Neutrophil (primary cell): Measurements from ENCODE around the gene SCO2.
A peak's percentile ranks its signal among the peaks of the same experiment; 100 is the strongest.

Source experiments
- H3K27ac ChIP-seq: fragments of 200-600 bp; sonication (generic); 2 replicates; pipeline ENCODE4 v1.5.1; 2016; ENCODE audit warnings: mild to moderate bottlenecking, moderate library complexity
- H3K27me3 ChIP-seq: fragments of 200-600 bp; sonication (generic); 2 replicates; pipeline ENCODE4 v1.6.0; 2016; ENCODE audit warnings: mild to moderate bottlenecking
- H3K36me3 ChIP-seq: fragments of 200-600 bp; sonication (generic); 2 replicates; pipeline ENCODE4 v1.5.1; 2017
- H3K4me1 ChIP-seq, 2 experiments: fragments of 200-600 bp in 1 of 2; sonication (generic) in 1 of 2; 1 replicate in 1 of 2; 2 replicates in 1 of 2; pipeline versions ENCODE4 v1.5.1 to v1.6.1; 2013 to 2016; ENCODE audit warnings: low read depth in 1 of 2, low read length in 1 of 2, mild to moderate bottlenecking in 1 of 2, moderate library complexity in 1 of 2; ENCODE audit not compliant: control insufficient read depth in 1 of 2, insufficient read depth in 1 of 2
- H3K4me3 ChIP-seq, 2 experiments: fragments of 200-600 bp in 1 of 2; sonication (generic) in 1 of 2; 1 replicate in 1 of 2; 2 replicates in 1 of 2; pipeline ENCODE4 v1.5.1; 2013 to 2016; ENCODE audit warnings: low read depth in 1 of 2, low read length in 1 of 2, mild to moderate bottlenecking in 1 of 2, moderate library complexity in 1 of 2
- H3K9me3 ChIP-seq: fragments of 200-600 bp; sonication (generic); 2 replicates; pipeline ENCODE4 v1.5.1; 2016
- TF ChIP-seq, protein P1 (sequence below): fragments of 200-600 bp; sonication (generic); IDR thresholded peaks from 2 replicates; pipeline ENCODE4 v1.5.1; 2016; ENCODE audit warnings: antibody characterized with exemption

SCO2 gene

GRCh38 chr22:50567721-50568252, 42.4 kb upstream of the SCO2 start:
- TF ChIP-seq, protein P1, sequence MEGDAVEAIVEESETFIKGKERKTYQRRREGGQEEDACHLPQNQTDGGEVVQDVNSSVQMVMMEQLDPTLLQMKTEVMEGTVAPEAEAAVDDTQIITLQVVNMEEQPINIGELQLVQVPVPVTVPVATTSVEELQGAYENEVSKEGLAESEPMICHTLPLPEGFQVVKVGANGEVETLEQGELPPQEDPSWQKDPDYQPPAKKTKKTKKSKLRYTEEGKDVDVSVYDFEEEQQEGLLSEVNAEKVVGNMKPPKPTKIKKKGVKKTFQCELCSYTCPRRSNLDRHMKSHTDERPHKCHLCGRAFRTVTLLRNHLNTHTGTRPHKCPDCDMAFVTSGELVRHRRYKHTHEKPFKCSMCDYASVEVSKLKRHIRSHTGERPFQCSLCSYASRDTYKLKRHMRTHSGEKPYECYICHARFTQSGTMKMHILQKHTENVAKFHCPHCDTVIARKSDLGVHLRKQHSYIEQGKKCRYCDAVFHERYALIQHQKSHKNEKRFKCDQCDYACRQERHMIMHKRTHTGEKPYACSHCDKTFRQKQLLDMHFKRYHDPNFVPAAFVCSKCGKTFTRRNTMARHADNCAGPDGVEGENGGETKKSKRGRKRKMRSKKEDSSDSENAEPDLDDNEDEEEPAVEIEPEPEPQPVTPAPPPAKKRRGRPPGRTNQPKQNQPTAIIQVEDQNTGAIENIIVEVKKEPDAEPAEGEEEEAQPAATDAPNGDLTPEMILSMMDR: no peak
- Histone ChIP-seq H3K4me3 (no peak overlapping the region), H3K27ac (no peak overlapping the region), H3K4me1 (peaks cover 11% of the 10 kb centered on the region in 2 experiments), H3K9me3 (no peaks in the 10 kb centered on the region), H3K36me3 (peaks cover 54% of the 10 kb centered on the region), H3K27me3 (peaks cover 21% of the 10 kb centered on the region)

GRCh38 chr22:50564289-50564688, 38.9 kb upstream of the SCO2 start:
- Histone ChIP-seq H3K27me3 (peaks cover 21% of the 10 kb centered on the region), H3K27ac (no peak overlapping the region), H3K36me3 (peaks cover 19% of the 10 kb centered on the region), H3K4me1 (peaks cover 11 to 15% of the 10 kb centered on the region in 2 experiments), H3K4me3 (no peak overlapping the region), H3K9me3 (no peaks in the 10 kb centered on the region)
- TF ChIP-seq, protein P1: no peak

- Histone ChIP-seq H3K36me3 (peaks cover 12% of the 10 kb centered on the region), H3K27me3 (peaks cover 21% of the 10 kb centered on the region), H3K4me3 (peak overlapping the region; percentile 69 to 88), H3K4me1 (peaks cover 11 to 15% of the 10 kb centered on the region in 2 experiments), H3K9me3 (no peaks in the 10 kb centered on the region), H3K27ac (peak overlapping the region; percentile 76)
- TF ChIP-seq, protein P1: no peak
These were observed 38.2 kb upstream of the SCO2 start for GRCh38 chr22:50563413-50564160.

- no peaks in the 10 kb centered on the region for H3K9me3 ChIP-seq
- TF ChIP-seq, protein P1: peak; percentile 100
- H3K27ac ChIP-seq: peak within 1 kb of the TSS; percentile 76
These were observed 37.4 kb upstream of the SCO2 start, which contains the start of gene SYCE3 for GRCh38 chr22:50562523-50563412. TSS of gene SYCE3 (minus strand) at chr22:50562919. CDS start at chr22:50556405, 6,514 bp downstream.

More at GRCh38 chr22:50562523-50563412, 37.4 kb upstream of the SCO2 start, which contains the start of gene SYCE3:
- Histone ChIP-seq H3K27me3 (peaks cover 21% of the 10 kb centered on the region), H3K4me3 (peak within 1 kb of the TSS; percentile 69 to 88), H3K4me1 (peaks cover 11 to 15% of the 10 kb centered on the region in 2 experiments), H3K36me3 (peaks cover 6% of the 10 kb centered on the region)
